ENCODE measurements around the gene SOX9.

DNA sequence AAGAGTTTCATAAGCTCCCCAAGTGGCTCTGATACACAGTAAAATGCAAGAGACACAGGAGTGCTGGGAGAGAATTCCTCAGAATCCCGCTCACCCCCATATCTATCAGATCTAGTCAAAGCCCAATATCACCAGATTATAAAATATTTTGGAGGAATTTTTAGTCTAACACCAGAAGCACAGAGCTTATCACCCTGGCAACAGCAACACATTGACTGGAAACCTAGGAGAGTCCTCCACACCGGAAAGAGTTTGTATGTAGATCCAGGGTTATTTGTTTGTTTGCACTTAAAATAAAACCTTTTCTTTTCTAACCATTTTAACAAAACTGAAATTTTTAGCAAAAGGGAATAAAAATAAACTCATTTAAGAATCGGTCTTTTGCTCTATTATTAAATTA is 7.2 kb downstream of the SOX9 start:
- no peak for TF ChIP-seq CTCF (IDR thresholded peaks at IDR 0.05)
- no peak for TF ChIP-seq CEBPB (IDR thresholded peaks at IDR 0.05)
- TF ChIP-seq USF2 (IDR thresholded peaks at IDR 0.05): no peak
- no peak for TF ChIP-seq POLR2A (IDR thresholded peaks at IDR 0.05; ENCODE audit: low read length)
- no peak for TF ChIP-seq RCOR1 (IDR thresholded peaks at IDR 0.05; ENCODE audit: low read depth, low read length)
- no peak for TF ChIP-seq ZSCAN20 (CRISPR knock-in tag; IDR thresholded peaks at IDR 0.05)
- TF ChIP-seq TFCP2L1 (CRISPR knock-in tag; IDR thresholded peaks at IDR 0.05): no peak
- no peak for TF ChIP-seq PHF8 (IDR thresholded peaks at IDR 0.05; ENCODE audit: borderline replicate concordance, low read depth)
- no peak for TF ChIP-seq BCL3 (IDR thresholded peaks at IDR 0.05)
- TF ChIP-seq CHD4 (IDR thresholded peaks at IDR 0.05; ENCODE audit: borderline replicate concordance): no peak
- no peak for TF ChIP-seq NFE2L2 (conservative IDR thresholded peaks at IDR 0.05; ENCODE audit: low read length)
- TF ChIP-seq ZFP36 (IDR thresholded peaks at IDR 0.05; ENCODE audit: borderline replicate concordance, partially characterized antibody): no peak
- no peak for TF ChIP-seq RAD21 (conservative IDR thresholded peaks at IDR 0.05 in 1 of 2, IDR thresholded peaks at IDR 0.05 in 1 of 2)

All from A549 (cell line).